Hepatocyte (in vitro differentiated cells): ENCODE results near the gene ALG14. TPM values are rescaled to one million over a fixed set of nuclear protein-coding genes. Genes with fewer than 3 reads are reported as not detected.
A peak's percentile ranks its signal among the peaks of the same experiment; 100 is the strongest.

Experiments used
- DNase-seq: peaks from one replicate; pipeline ENCODE4 v3.0.0-alpha.2; 2016; ENCODE audit warnings: low spot score
- H2AFZ ChIP-seq: fragments of 200-600 bp; sonication (generic); 2 replicates; pipeline ENCODE4 v1.6.0; 2016; ENCODE audit warnings: antibody characterized with exemption, mild to moderate bottlenecking
- H3K27ac ChIP-seq: fragments of 200-600 bp; sonication (generic); 2 replicates; pipeline ENCODE4 v1.5.1; 2016; ENCODE audit warnings: mild to moderate bottlenecking
- H3K27me3 ChIP-seq: fragments of 200-600 bp; sonication (generic); 2 replicates; pipeline ENCODE4 v1.6.1; 2016
- H3K36me3 ChIP-seq: fragments of 200-600 bp; sonication (generic); replicated peaks from 2 replicates; pipeline ENCODE4 v1.5.1; 2016; ENCODE audit warnings: low read depth; ENCODE audit not compliant: insufficient read depth
- H3K4me1 ChIP-seq: fragments of 200-600 bp; sonication (generic); 2 replicates; pipeline ENCODE4 v1.5.1; 2016; ENCODE audit warnings: mild to moderate bottlenecking, moderate library complexity; ENCODE audit not compliant: insufficient read depth
- H3K4me2 ChIP-seq: fragments of 200-600 bp; sonication (generic); 2 replicates; pipeline ENCODE4 v1.6.0; 2016
- H3K4me3 ChIP-seq: fragments of 200-600 bp; sonication (generic); 2 replicates; pipeline ENCODE4 v1.5.1; 2016; ENCODE audit warnings: mild to moderate bottlenecking
- H3K79me2 ChIP-seq: fragments of 200-600 bp; sonication (generic); 2 replicates; pipeline ENCODE4 v1.6.0; 2017; ENCODE audit warnings: mild to moderate bottlenecking
- H3K9me2 ChIP-seq: fragments of 200-600 bp; sonication (generic); replicated peaks from 2 replicates; pipeline ENCODE4 v1.6.0; 2017; ENCODE audit warnings: mild to moderate bottlenecking; ENCODE audit not compliant: insufficient read depth
- H3K9me3 ChIP-seq: fragments of 200-600 bp; sonication (generic); 2 replicates; pipeline ENCODE4 v1.5.1; 2016; ENCODE audit warnings: low read depth, mild to moderate bottlenecking
- H4K20me1 ChIP-seq: fragments of 200-600 bp; sonication (generic); 2 replicates; pipeline ENCODE4 v1.6.0; 2016; ENCODE audit warnings: mild to moderate bottlenecking; ENCODE audit not compliant: insufficient read depth, poor library complexity, severe bottlenecking
- EZH2 ChIP-seq: fragments of 200-600 bp; sonication (generic); IDR thresholded peaks from 2 replicates; pipeline ENCODE4 v1.6.1; 2016; ENCODE audit warnings: antibody characterized with exemption, mild to moderate bottlenecking, borderline replicate concordance
- EZH2phosphoT487 ChIP-seq: fragments of 200-600 bp; sonication (generic); IDR thresholded peaks from one replicate; pipeline ENCODE4 v1.6.1; 2018; ENCODE audit warnings: antibody characterized with exemption, mild to moderate bottlenecking, low read depth, moderate library complexity; ENCODE audit not compliant: unreplicated experiment, severe bottlenecking
- WGBS: methylation state at CpG from one replicate; pipeline ENCODE4 v1.1.6; 2016; ENCODE audit warnings: low lambda C conversion rate; ENCODE audit errors: missing lambda C conversion rate; 5-methylcytosine and 5-hydroxymethylcytosine counted together
- polyA plus RNA-seq: library from polyadenylated mRNA; unstranded; fragments of >200 nt; fragmentation: Nextera tagmentation; extraction: Ambion mirVana; gene quantifications from 2 replicates; pipeline ENCODE4 v1.2.1, GENCODE V29; 2016
- total RNA-seq: library from RNA; depleted of rRNA; stranded (reverse); fragments of >200 nt; gene quantifications from 2 replicates; pipeline ENCODE4 v1.2.3, GENCODE V29; 2014
- TF ChIP-seq, protein P1 (sequence below): fragments of 200-600 bp; sonication (generic); IDR thresholded peaks from 2 replicates; pipeline ENCODE4 v1.5.1; 2016; ENCODE audit warnings: antibody characterized with exemption, mild to moderate bottlenecking; ENCODE audit not compliant: poor library complexity

The ALG14 gene
- total and polyA plus RNA-seq, 2 experiments from 2014 or later: 2.5 to 22.5 TPM

DNA sequence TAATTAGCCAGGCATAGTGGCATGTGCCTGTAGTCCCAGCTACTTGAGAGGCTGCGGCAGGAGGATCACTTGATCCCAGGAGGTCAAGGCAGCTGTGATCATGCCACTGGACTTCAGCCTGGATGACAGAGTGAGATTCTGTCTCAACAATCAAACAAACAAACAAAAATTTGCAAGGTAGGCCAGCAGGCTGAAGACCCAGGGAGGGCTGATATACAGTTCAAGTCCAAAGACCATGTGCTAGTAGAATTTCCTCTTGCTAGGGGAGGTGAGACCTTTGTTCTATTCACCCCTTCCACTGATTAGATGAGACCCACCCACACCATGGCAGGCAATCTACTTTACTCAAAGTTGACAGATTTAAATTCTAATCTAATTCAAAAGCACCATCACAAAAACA is 114.7 kb downstream of the ALG14 start:
- Histone ChIP-seq H3K27me3 (no peaks in the 10 kb centered on the region), H3K36me3 (no peaks in the 10 kb centered on the region), H3K9me3 (no peaks in the 10 kb centered on the region), H4K20me1 (no peaks in the 10 kb centered on the region), H3K4me1 (peaks cover 35% of the 10 kb centered on the region), H3K4me3 (no peak overlapping the region), H2AFZ (no peak overlapping the region), H3K27ac (no peak overlapping the region), H3K79me2 (no peaks in the 10 kb centered on the region), H3K9me2 (no peaks in the 10 kb centered on the region), H3K4me2 (no peak overlapping the region)
- WGBS: 91% methylated on average over 1 of the region's 1 CpG
- TF ChIP-seq EZH2 (no peak), EZH2phosphoT487 (no peak)
- TF ChIP-seq, protein P1, sequence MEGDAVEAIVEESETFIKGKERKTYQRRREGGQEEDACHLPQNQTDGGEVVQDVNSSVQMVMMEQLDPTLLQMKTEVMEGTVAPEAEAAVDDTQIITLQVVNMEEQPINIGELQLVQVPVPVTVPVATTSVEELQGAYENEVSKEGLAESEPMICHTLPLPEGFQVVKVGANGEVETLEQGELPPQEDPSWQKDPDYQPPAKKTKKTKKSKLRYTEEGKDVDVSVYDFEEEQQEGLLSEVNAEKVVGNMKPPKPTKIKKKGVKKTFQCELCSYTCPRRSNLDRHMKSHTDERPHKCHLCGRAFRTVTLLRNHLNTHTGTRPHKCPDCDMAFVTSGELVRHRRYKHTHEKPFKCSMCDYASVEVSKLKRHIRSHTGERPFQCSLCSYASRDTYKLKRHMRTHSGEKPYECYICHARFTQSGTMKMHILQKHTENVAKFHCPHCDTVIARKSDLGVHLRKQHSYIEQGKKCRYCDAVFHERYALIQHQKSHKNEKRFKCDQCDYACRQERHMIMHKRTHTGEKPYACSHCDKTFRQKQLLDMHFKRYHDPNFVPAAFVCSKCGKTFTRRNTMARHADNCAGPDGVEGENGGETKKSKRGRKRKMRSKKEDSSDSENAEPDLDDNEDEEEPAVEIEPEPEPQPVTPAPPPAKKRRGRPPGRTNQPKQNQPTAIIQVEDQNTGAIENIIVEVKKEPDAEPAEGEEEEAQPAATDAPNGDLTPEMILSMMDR: no peak
- no peak for DNase-seq

DNA sequence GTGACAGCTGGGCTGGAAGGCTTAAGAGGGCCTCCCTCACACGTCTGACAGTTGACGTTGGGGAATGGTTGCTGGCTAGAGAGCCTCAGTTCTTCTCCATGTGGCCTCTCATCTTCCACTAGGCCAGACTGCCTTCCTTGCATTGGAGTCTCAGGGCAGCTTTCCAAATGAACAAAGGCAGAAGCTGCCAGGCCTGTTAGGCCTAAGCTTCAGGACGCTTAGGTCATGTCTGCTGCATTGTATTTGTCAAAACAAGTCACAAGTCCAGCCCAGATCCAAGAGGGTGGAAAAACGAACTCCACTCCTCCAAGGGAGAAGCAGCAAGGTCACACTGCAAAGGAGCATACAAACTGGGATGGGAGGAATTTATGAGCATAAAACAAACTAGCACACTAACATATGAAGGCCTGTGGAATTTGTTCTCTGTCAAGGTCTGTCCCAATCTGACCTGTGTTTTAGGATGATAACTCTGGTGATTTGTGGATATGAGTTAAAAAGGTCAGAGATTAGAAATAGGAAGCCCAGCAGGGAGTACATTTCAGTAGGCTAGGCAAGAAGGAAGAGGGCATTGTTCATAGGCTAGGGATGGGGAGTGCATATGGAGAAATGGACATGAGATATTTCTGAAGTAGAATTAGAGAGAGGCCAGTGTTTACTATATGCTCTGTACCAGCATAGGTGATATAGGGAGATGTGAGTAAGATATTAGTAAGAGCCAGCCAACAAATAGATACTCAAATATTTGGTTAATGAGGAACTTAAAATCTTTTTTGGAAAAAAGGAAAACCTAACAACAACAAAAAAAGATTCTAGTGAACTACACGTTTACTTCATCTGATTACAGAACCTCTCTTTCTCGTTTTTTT is 116.8 kb downstream of the ALG14 start:
- WGBS: 59% methylated on average over 6 of the region's 6 CpGs
- peak; percentile 34 for DNase-seq
- H3K36me3 ChIP-seq: no peaks in the 10 kb centered on the region
- H2AFZ ChIP-seq: no peak overlapping the region
- H3K4me2 ChIP-seq: no peak overlapping the region
- no peaks in the 10 kb centered on the region for H3K79me2 ChIP-seq
- H3K9me3 ChIP-seq: no peaks in the 10 kb centered on the region
- TF ChIP-seq, protein P1: no peak
- TF ChIP-seq EZH2 (no peak), EZH2phosphoT487 (no peak)
- no peaks in the 10 kb centered on the region for H3K27me3 ChIP-seq
- H4K20me1 ChIP-seq: no peaks in the 10 kb centered on the region
- peaks cover 24% of the 10 kb centered on the region for H3K4me1 ChIP-seq
- H3K4me3 ChIP-seq: no peak overlapping the region
- no peaks in the 10 kb centered on the region for H3K9me2 ChIP-seq
- peak overlapping the region; percentile 79 for H3K27ac ChIP-seq

DNA sequence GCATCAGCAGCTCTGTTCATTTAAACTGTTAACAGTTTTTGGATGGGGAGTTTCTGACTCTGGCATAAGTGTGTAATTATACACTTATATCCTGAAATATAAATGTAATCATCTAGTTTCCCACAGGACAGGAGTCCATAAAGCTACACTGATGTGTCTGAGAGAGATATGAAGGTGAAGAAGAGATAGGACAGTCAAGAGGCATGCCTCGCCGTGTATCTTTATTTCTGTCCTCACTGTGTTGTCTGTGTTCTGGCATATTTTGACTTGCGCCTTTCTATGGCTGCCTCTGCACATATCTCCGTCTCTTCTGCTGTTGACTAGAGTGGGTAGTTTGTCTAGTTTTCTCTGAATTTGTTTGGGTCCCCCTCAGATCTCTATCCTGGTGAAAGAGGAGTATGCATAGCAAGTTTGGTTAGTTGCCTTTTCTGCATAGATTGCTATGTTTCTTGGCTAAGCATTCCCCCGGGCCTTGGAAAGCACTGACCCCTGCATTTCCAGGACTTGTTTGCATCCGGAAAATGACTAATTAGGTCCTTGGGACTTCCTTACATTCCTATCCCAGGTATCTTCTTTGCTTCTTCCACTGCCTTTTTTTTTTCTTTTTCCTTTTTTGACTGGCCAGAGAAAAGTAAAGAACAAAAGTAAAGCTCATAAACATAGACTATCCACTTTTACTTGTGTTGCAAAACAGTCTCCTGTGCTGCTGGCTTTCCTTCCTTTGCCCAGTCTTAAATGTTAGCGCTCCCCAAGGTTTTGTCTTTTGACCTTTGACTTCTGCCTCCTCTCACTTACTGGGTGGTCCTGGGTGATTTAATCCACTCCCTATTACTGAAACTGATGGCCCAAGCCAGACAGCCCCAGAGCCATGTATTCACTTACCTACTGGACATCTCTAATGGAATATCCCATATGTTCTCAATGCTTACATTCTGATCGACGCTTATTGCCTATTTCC is 118.2 kb downstream of the ALG14 start:
- H3K4me3 ChIP-seq: no peak overlapping the region
- H3K79me2 ChIP-seq: no peaks in the 10 kb centered on the region
- peaks cover 35% of the 10 kb centered on the region for H3K4me1 ChIP-seq
- 61% methylated on average over 9 of the region's 9 CpGs for WGBS
- H3K9me3 ChIP-seq: no peaks in the 10 kb centered on the region
- no peaks in the 10 kb centered on the region for H3K27me3 ChIP-seq
- DNase-seq: no peak
- peak overlapping the region; percentile 79 for H3K27ac ChIP-seq
- no peak overlapping the region for H2AFZ ChIP-seq
- no peaks in the 10 kb centered on the region for H4K20me1 ChIP-seq
- no peaks in the 10 kb centered on the region for H3K9me2 ChIP-seq
- peak overlapping the region; percentile 28 for H3K4me2 ChIP-seq
- no peak for TF ChIP-seq EZH2phosphoT487
- TF ChIP-seq EZH2: no peak
- TF ChIP-seq, protein P1: no peak
- H3K36me3 ChIP-seq: no peaks in the 10 kb centered on the region
